ENCODE measurements around the gene KLHDC4. TPM values are rescaled to one million over a fixed set of nuclear protein-coding genes. Genes with fewer than 3 reads are reported as not detected.
A peak's percentile ranks its signal among the peaks of the same experiment; 100 is the strongest.
"Not testable (repeated sequence)": the region's sequence is repeated elsewhere in the genome, so short reads cannot be mapped to it uniquely, and the experiment has no call there.

KLHDC4 gene
- total and polyA plus RNA-seq, 12 donors = 7.8 to 31.7 (median 13.5) TPM

DNA sequence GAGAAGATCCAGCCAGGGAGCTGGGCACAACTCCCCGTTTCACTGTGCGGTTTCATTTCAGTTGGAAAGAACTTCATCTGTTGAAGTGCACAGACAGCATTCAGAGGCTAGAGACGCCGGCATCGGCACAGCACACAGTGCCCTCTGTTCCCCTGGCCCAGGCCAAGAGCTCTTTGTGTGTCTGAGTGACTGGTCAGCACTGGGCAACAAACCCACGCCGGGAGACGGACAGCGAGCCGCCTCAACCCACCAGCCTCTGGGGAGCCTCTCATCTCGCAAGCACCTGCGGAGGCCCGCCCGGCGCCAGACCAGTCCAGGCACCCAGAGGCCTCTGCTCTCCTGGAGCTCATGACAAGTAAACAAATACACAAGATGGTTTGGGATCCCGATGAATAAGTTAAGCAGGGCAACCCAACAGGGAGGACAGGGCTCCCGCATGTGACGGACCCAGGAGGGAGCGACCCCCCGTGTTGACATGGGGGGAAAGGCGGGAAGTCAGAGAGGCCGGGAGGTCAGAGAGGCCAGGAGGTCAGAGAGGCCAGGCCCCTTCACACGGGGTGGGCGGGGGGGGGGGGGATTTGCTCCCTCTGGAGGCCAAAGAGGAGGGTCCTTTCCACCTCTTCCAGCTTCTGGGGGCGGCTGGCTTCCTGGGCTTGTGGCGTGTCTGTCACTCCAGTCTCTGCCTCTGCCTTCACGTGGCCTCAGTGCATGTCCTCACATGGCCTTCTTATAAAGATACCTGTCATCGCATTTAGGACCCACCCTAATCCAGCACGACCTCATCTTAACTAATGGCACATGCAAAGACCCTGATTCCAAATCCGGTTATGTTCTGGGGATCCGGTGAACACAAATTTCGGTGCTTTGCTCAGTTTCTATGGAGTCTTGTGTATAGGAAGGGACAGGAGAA is 25.8 kb upstream of the KLHDC4 start:
- TF ChIP-seq CTCF (IDR thresholded peaks at IDR 0.05) = no peak
- Histone ChIP-seq H3K27me3 (peaks cover 0 to 6% (median 0%) of the 10 kb centered on the region in 7 donors), H3K9me3 (no peaks in the 10 kb centered on the region), H3K27ac (peak overlapping the region in 1 of 10 donors; percentile 46), H3K4me1 (peaks cover 0 to 11% (median 0%) of the 10 kb centered on the region in 9 donors), H3K4me3 (no peak overlapping the region), H3K36me3 (no peaks in the 10 kb centered on the region)
- 75 to 83% methylated on average over 30 to 32 of the region's 32 CpGs for WGBS, 2 donors
- ATAC-seq (peak in 3 of 8 donors; percentile 5 to 35 (median 10)), DNase-seq (no peak)
- intact Hi-C loops (cut with DNase I) = no loop called here

DNA sequence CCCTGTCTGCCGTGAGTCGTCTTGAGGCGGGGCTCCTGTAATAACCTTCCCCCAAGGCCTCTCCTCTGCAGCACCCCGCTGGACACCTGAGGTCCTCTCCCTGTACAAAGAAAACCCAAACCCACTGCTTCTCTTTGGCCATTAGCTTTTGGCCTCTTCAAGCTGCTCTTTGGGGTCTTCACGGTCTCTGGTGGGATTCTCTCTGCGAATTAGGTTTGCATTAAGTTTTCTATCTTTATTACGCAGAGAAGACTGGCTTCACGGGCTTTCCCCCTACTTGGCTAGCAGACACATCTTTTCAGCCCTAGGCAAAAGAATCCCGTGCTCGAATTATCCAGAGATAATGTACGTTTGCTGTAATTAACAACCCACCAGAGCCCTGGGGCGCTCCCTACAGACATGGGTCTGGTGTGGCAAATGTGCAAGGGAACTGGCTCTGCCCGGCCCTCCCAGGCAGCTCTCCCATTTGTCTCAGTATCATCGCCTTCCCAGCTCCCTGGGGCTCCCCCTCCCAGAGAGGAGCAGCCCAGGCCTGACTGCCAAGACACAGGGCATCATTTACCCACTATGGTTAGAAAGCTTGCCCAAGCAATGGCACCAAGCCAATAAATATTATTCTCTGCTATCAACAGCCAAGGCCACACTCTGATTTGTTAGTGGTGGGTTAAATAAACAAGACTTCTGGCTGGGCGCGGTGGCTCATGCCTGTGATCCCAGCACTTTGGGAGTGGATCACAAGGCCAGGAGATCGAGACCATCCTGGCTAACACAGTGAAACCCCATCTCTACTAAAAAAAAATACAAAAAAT is 24.7 kb upstream of the KLHDC4 start:
- Histone ChIP-seq H3K4me1 (peaks cover 0 to 11% (median 0%) of the 10 kb centered on the region in 9 donors), H3K36me3 (no peaks in the 10 kb centered on the region), H3K4me3 (no peak overlapping the region), H3K27ac (peak overlapping the region in 5 of 10 donors; percentile 27 to 60 (median 30)), H3K27me3 (peaks cover 0 to 6% (median 0%) of the 10 kb centered on the region in 7 donors), H3K9me3 (no peaks in the 10 kb centered on the region)
- WGBS, 2 donors = 61 to 67% methylated on average over 17 of the region's 17 CpGs
- intact Hi-C loops (cut with DNase I) = no loop called here
- DNase-seq = peak; percentile 46 to 66
- TF ChIP-seq CTCF (IDR thresholded peaks at IDR 0.05) = no peak
- peak; percentile 74 to 97 (median 94) for ATAC-seq

DNA sequence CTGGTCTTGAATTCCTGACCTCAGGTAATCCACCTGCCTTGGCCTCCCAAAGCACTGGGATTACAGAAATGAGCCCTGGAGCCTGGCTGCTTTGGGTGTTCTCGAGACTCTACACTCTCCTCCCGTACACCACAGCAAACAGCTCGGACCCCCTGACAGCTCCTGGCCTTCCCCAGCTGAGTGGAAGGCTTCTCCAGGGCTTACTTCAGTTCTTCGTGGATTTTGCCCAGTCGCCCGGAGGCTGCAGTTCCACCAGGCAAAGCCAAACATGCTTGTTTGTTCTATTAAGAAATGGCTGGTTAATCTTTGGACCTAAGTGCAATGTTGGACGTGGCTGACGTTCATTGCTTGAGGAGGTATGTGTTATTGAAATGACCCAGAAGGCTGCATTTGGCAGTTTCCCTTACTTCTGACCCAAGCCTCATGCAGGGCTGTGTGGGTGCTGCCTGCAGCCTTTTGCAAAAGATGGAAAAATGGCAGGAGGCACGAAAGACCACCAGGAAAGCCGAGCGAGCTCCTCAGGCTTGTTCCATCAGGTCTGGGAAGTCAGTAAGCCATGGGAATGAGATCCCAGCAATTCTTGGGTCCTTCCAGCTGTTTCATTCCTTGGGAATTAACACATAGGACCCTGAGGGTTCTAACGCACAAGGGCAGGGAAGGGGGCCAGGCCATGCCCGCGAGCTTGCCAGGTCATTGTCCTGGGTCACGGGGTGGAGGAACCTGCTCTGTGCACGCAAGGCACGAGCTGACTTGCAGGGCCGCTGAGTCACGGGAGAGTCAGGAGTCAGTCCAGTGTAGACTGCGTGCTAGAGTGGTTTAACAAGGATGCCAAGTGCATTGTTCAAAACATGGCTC is 23.9 kb upstream of the KLHDC4 start:
- H3K4me3 ChIP-seq = no peak overlapping the region
- 75 to 77% methylated on average over 20 of the region's 20 CpGs for WGBS, 2 donors
- DNase-seq (no peak), ATAC-seq (peak in 4 of 8 donors; percentile 30 to 74 (median 44))
- peak overlapping the region in 2 of 10 donors; percentile 46 to 53 for H3K27ac ChIP-seq
- no peaks in the 10 kb centered on the region for H3K9me3 ChIP-seq
- intact Hi-C loops (cut with DNase I) = no loop called here
- peaks cover 0 to 11% (median 0%) of the 10 kb centered on the region in 9 donors for H3K4me1 ChIP-seq
- H3K27me3 ChIP-seq = peaks cover 0 to 5% (median 0%) of the 10 kb centered on the region in 7 donors
- TF ChIP-seq CTCF (IDR thresholded peaks at IDR 0.05) = no peak
- no peaks in the 10 kb centered on the region for H3K36me3 ChIP-seq

DNA sequence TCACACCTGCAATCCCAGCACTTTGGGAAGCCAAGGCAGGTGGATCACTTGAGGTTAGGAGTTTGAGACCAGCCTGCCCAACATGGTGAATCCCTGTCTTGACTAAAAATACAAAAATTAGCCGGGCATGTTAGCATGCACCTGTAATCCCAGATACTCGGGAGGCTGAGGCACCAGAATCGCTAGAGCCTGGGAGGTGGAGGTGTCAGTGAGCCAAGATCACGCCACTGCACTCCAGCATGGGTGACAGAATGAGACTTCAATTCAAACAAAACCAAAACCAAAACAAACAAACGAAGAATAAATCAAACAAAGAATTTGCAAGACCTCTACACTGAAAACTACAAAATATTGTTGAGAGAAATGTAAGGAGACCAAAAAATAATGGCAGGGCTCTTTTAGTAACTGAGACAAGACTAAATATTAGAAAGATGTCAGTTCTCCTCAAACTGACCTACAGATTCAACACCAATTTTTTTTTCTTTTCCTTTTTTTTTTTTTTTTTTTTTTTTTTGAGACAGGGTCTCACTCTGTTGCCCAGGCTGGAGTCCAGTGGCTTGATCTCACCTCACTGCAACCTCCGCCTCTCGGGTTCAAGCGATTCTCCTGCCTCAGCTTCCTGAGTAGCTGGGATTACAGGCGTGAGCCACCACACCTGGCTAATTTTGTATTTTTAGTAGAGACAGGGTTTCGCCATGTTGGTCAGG is 23.1 kb upstream of the KLHDC4 start:
- H3K36me3 ChIP-seq; ATAC-seq; H3K27me3 ChIP-seq; H3K4me3 ChIP-seq; intact Hi-C loops (cut with DNase I); DNase-seq; H3K9me3 ChIP-seq: not testable (repeated sequence)
- Histone ChIP-seq H3K4me1 (peaks cover 0 to 11% (median 0%) of the 10 kb centered on the region in 9 donors), H3K27ac (peak overlapping the region in 1 of 10 donors; percentile 46)
- WGBS, 2 donors = 91 to 92% methylated on average over 10 of the region's 10 CpGs

GRCh38 chr16:87787451-87788091 is 21.8 kb upstream of the KLHDC4 start:
- ATAC-seq; H3K27me3 ChIP-seq; DNase-seq; H3K9me3 ChIP-seq; intact Hi-C loops (cut with DNase I); H3K36me3 ChIP-seq; H3K27ac ChIP-seq; H3K4me3 ChIP-seq: not testable (repeated sequence)
- WGBS, 2 donors = 81 to 89% methylated on average over 2 of the region's 2 CpGs
- peaks cover 0 to 11% (median 0%) of the 10 kb centered on the region in 9 donors for H3K4me1 ChIP-seq

Measured in heart right ventricle (tissue), 16 donors.